GM12878 (cell line): ENCODE data around the gene SPAG6. TPM values are rescaled to one million over a fixed set of nuclear protein-coding genes. Genes with fewer than 3 reads are reported as not detected.

Source experiments
- ATAC-seq: fragments of 200-7000 bp; cut with Tn5 transposase; 3 replicates; pipeline ENCODE4 v1.9.1; 2020; ENCODE audit warnings: mild to moderate bottlenecking, moderate library complexity
- BruUV-seq: library from RNA; stranded (reverse); fragments of 400-500 nt; replicated peaks from 2 replicates; lab custom pipeline; 2021; lab: Mats Ljungman, UMichigan
- CTCF ChIA-PET: fragments of 300-600 bp; sonication (Branson Sonifier 250); formaldehyde crosslinking; extraction: SDS; loops from one replicate; lab custom pipeline; 2021; ENCODE audit warnings: inconsistent platforms; lab: Yijun Ruan, JAX
- POLR2A ChIA-PET: fragments of 350-600 bp; formaldehyde crosslinking; extraction: SDS; loops from one replicate; lab custom pipeline; 2021; ENCODE audit warnings: inconsistent platforms; lab: Charles Lee
- RAD21 ChIA-PET: fragments of 300-600 bp; sonication (Branson Sonifier 250); formaldehyde crosslinking; loops from one replicate; lab custom pipeline; 2023; ENCODE audit warnings: antibody characterized with exemption; ENCODE audit not compliant: unreplicated experiment; lab: Charles Lee
- SMC1A ChIA-PET: fragments of 300-600 bp; sonication (Branson Sonifier 250); formaldehyde crosslinking; loops from one replicate; lab custom pipeline; 2023; ENCODE audit not compliant: unreplicated experiment, uncharacterized antibody; lab: Charles Lee
- DNase-seq: peaks from one replicate; pipeline ENCODE4 v3.0.0-alpha.2; 2011; ENCODE audit warnings: low read depth, low spot score
- FAIRE-seq: peaks from 3 replicates; lab custom pipeline; 2011; peaks lifted over from hg19 to GRCh38; lab: Jason Lieb, UNC
- H2AFZ ChIP-seq: 2 replicates; pipeline ENCODE4 v1.6.0; 2011; ENCODE audit warnings: low read depth, low read length, control low read depth; ENCODE audit not compliant: control insufficient read depth
- H3K27ac ChIP-seq: 2 replicates; pipeline ENCODE4 v1.5.1; 2011; ENCODE audit warnings: control low read depth; ENCODE audit not compliant: control insufficient read depth, insufficient read depth
- H3K27me3 ChIP-seq, 2 experiments: replicated peaks in 1 of 2; 2 replicates each; pipeline versions ENCODE4 v1.6.0 to v1.6.1; 2011; ENCODE audit warnings: low read length in 1 of 2; ENCODE audit not compliant: control insufficient read depth in 2 of 2, insufficient read depth in 2 of 2
- H3K36me3 ChIP-seq, 2 experiments: 2 replicates each; pipeline ENCODE4 v1.5.1; 2011; ENCODE audit warnings: low read length in 1 of 2; ENCODE audit not compliant: control insufficient read depth in 2 of 2, insufficient read depth in 2 of 2
- H3K4me1 ChIP-seq: 2 replicates; pipeline ENCODE4 v1.6.1; 2011; ENCODE audit warnings: mild to moderate bottlenecking, low read length, moderate library complexity, mixed read lengths; ENCODE audit not compliant: control insufficient read depth, insufficient read depth
- H3K4me2 ChIP-seq: 2 replicates; pipeline ENCODE4 v1.6.0; 2011; ENCODE audit warnings: control low read depth; ENCODE audit not compliant: control insufficient read depth, insufficient read depth
- H3K4me3 ChIP-seq: fragments of 200-600 bp; sonication (generic); 2 replicates; pipeline ENCODE4 v1.5.1; 2016
- H3K79me2 ChIP-seq: 2 replicates; pipeline ENCODE4 v1.6.0; 2011; ENCODE audit warnings: low read length; ENCODE audit not compliant: control insufficient read depth, insufficient read depth
- H3K9ac ChIP-seq: 2 replicates; pipeline ENCODE4 v1.8.0; 2011; ENCODE audit warnings: low read length, control low read depth, mixed read lengths; ENCODE audit not compliant: control insufficient read depth, insufficient read depth
- H3K9me3 ChIP-seq: replicated peaks from 3 replicates; pipeline ENCODE4 v1.5.1; 2011; ENCODE audit warnings: mild to moderate bottlenecking, low read length; ENCODE audit not compliant: control insufficient read depth, insufficient read depth
- H4K20me1 ChIP-seq: 2 replicates; pipeline ENCODE4 v1.6.0; 2011; ENCODE audit not compliant: control insufficient read depth, insufficient read depth
- BRCA1 ChIP-seq: IDR thresholded peaks from 2 replicates; pipeline ENCODE4 v1.6.1; 2011; ENCODE audit warnings: low read depth, low read length, improper control_type of control experiment
- CBFB ChIP-seq: IDR thresholded peaks from 2 replicates; pipeline ENCODE4 v1.6.1; 2016; ENCODE audit warnings: antibody characterized with exemption, low read depth
- E2F8 ChIP-seq: fragments of 450-650 bp; IDR thresholded peaks from 2 replicates; pipeline ENCODE4 v1.6.1; 2018; ENCODE audit warnings: mild to moderate bottlenecking, low read depth, moderate library complexity; ENCODE audit not compliant: partially characterized antibody
- NBN ChIP-seq: fragments of 450-650 bp; IDR thresholded peaks from 2 replicates; pipeline ENCODE4 v1.6.1; 2016
- SRF ChIP-seq, 2 experiments: IDR thresholded peaks; 2 replicates each; pipeline ENCODE4 v1.6.1; 2011; ENCODE audit warnings: low read depth in 2 of 2, low read length in 2 of 2, mild to moderate bottlenecking in 1 of 2, moderate library complexity in 1 of 2
- TAF1 ChIP-seq: IDR thresholded peaks from 2 replicates; pipeline ENCODE4 v1.6.1; 2011; ENCODE audit warnings: mild to moderate bottlenecking, low read depth, low read length, borderline replicate concordance
- TBL1XR1 ChIP-seq: IDR thresholded peaks from 2 replicates; pipeline ENCODE4 v1.6.1; 2012; ENCODE audit warnings: low read depth, low read length, improper control_type of control experiment
- WGBS: methylation state at CpG from one replicate; pipeline ENCODE4 v1.1.6; 2016; ENCODE audit warnings: low lambda C conversion rate; ENCODE audit not compliant: insufficient replicate concordance, insufficient coverage; ENCODE audit errors: missing lambda C conversion rate; 5-methylcytosine and 5-hydroxymethylcytosine counted together
- in situ Hi-C: fragments of 300-500 bp; cut with MboI; formaldehyde crosslinking; loops from 9 replicates; pipeline ENCODE4 v1.14.3; 2018; ENCODE audit warnings: mixed read lengths
- intact Hi-C: fragments of 100-400 bp; cut with micrococcal nuclease; formaldehyde crosslinking; loops from one replicate; pipeline ENCODE4 v1.14.2; 2022; ENCODE audit not compliant: unreplicated experiment
- polyA plus RNA-seq, 11 experiments: library from polyadenylated mRNA; depleted of rRNA in 4 of 11; unstranded in 6 of 11; stranded (reverse) in 5 of 11; fragments of >200 nt; fragmentation: Nextera tagmentation in 4 of 11; fragmentation: Illumina TruSeq in 1 of 11; extraction: Ambion mirVana in 4 of 11; extraction: Trizol in 1 of 11; gene quantifications; 1 replicate in 1 of 11; 2 replicates in 10 of 11; pipeline versions ENCODE4 v1.2.1 to v1.2.3, GENCODE V29; 2011 to 2016; ENCODE audit warnings: inconsistent platforms in 2 of 11, missing spikeins in 2 of 11, low read depth in 1 of 11
- total RNA-seq, 4 experiments: library from RNA; depleted of rRNA in 3 of 4; stranded (reverse); fragments of >200 nt in 3 of 4; fragmentation: Illumina TruSeq in 1 of 4; extraction: Trizol in 1 of 4; gene quantifications; 2 replicates each; pipeline versions ENCODE4 v1.2.1 to v1.2.3, GENCODE V29; 2013 to 2021
- TF ChIP-seq, protein P1 (sequence below): IDR thresholded peaks from 2 replicates; pipeline ENCODE4 v1.6.1; 2012; ENCODE audit warnings: mild to moderate bottlenecking, low read depth, low read length
- TF ChIP-seq, protein P2 (sequence below): IDR thresholded peaks from 2 replicates; pipeline ENCODE4 v1.6.1; 2011; ENCODE audit warnings: mild to moderate bottlenecking, low read depth, low read length, moderate library complexity; ENCODE audit not compliant: insufficient replicate concordance

Gene SPAG6
- total and polyA plus RNA-seq, 10 of the 15 experiments (the other 5 are each of a cell fraction or from before 2014, with no cell fraction given), result 0.13 to 0.99 (median 0.40) TPM; not detected in 1

- H3K27ac ChIP-seq, result no peak overlapping the region
- ATAC-seq (no peak), DNase-seq (no peak), FAIRE-seq (no peak)
- ChIA-PET CTCF (no interaction called here), RAD21 (no interaction called here), POLR2A (no interaction called here), SMC1A (no interaction called here)
- H3K79me2 ChIP-seq, result peaks cover 3% of the 10 kb centered on the region
- H3K4me3 ChIP-seq, result no peak overlapping the region
- no peak overlapping the region for H2AFZ ChIP-seq
- intact Hi-C loops, result no loop called here
- in situ Hi-C loops, result no loop called here
- no peak overlapping the region for H3K4me2 ChIP-seq
- H3K36me3 ChIP-seq, result peaks cover 2 to 13% of the 10 kb centered on the region in 2 experiments; a peak in 3 of 4 replicates
- H4K20me1 ChIP-seq, result no peaks in the 10 kb centered on the region
- no peak overlapping the region for H3K9ac ChIP-seq
- 0 out of 4 replicates have a peak, but pooled peaks cover 0 to under 1% of the 10 kb centered on the region in 2 experiments for H3K27me3 ChIP-seq
- BruUV-seq, result no TSS peak
- no peaks in the 10 kb centered on the region; the same call in 2 of the 3 replicates for H3K9me3 ChIP-seq
- H3K4me1 ChIP-seq, result peaks cover 17% of the 10 kb centered on the region
- 98% methylated on average over 3 of the region's 3 CpGs for WGBS
- TF ChIP-seq NBN, result no peak
- TF ChIP-seq E2F8, result no peak
- TF ChIP-seq, protein P1, sequence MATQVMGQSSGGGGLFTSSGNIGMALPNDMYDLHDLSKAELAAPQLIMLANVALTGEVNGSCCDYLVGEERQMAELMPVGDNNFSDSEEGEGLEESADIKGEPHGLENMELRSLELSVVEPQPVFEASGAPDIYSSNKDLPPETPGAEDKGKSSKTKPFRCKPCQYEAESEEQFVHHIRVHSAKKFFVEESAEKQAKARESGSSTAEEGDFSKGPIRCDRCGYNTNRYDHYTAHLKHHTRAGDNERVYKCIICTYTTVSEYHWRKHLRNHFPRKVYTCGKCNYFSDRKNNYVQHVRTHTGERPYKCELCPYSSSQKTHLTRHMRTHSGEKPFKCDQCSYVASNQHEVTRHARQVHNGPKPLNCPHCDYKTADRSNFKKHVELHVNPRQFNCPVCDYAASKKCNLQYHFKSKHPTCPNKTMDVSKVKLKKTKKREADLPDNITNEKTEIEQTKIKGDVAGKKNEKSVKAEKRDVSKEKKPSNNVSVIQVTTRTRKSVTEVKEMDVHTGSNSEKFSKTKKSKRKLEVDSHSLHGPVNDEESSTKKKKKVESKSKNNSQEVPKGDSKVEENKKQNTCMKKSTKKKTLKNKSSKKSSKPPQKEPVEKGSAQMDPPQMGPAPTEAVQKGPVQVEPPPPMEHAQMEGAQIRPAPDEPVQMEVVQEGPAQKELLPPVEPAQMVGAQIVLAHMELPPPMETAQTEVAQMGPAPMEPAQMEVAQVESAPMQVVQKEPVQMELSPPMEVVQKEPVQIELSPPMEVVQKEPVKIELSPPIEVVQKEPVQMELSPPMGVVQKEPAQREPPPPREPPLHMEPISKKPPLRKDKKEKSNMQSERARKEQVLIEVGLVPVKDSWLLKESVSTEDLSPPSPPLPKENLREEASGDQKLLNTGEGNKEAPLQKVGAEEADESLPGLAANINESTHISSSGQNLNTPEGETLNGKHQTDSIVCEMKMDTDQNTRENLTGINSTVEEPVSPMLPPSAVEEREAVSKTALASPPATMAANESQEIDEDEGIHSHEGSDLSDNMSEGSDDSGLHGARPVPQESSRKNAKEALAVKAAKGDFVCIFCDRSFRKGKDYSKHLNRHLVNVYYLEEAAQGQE, result no peak
- TF ChIP-seq SRF (IDR thresholded peaks at IDR 0.05; ENCODE audit: low read depth in 2 of 2, low read length in 2 of 2), result no peak
- TF ChIP-seq TAF1, result no peak
- no peak for TF ChIP-seq BRCA1
- no peak for TF ChIP-seq TBL1XR1
- TF ChIP-seq, protein P2, sequence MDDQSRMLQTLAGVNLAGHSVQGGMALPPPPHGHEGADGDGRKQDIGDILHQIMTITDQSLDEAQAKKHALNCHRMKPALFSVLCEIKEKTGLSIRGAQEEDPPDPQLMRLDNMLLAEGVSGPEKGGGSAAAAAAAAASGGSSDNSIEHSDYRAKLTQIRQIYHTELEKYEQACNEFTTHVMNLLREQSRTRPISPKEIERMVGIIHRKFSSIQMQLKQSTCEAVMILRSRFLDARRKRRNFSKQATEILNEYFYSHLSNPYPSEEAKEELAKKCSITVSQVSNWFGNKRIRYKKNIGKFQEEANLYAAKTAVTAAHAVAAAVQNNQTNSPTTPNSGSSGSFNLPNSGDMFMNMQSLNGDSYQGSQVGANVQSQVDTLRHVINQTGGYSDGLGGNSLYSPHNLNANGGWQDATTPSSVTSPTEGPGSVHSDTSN, result no peak
- no peak for TF ChIP-seq CBFB
- TF ChIP-seq, all 136 proteins: peak for 0
Observed at GRCh38 chr10:22329150-22329549, 16.1 kb upstream of the SPAG6 start.
